Nephron progenitor cell (in vitro differentiated cells): ENCODE results near the gene CTTNBP2.

Experiments
- DNase-seq: peaks from one replicate; pipeline ENCODE4 v3.0.0; 2021
- H3K27ac Mint-ChIP-seq: 2 replicates; pipeline ENCODE4 v1.8.0; 2021; ENCODE audit warnings: mild to moderate bottlenecking, moderate library complexity, mixed read lengths
- H3K27me3 Mint-ChIP-seq: 2 replicates; pipeline ENCODE4 v1.8.0; 2021; ENCODE audit warnings: mild to moderate bottlenecking, low read depth, mixed read lengths; ENCODE audit not compliant: poor library complexity
- H3K36me3 Mint-ChIP-seq: 2 replicates; pipeline ENCODE4 v1.8.0; 2021; ENCODE audit warnings: low read depth, mixed read lengths
- H3K4me1 Mint-ChIP-seq: 2 replicates; pipeline ENCODE4 v1.8.0; 2021; ENCODE audit warnings: mixed read lengths
- H3K4me3 Mint-ChIP-seq: 2 replicates; pipeline ENCODE4 v1.8.0; 2021; ENCODE audit warnings: mild to moderate bottlenecking, moderate library complexity, mixed read lengths
- H3K9me3 Mint-ChIP-seq: 2 replicates; pipeline ENCODE4 v1.8.0; 2021; ENCODE audit warnings: mild to moderate bottlenecking, moderate library complexity, mixed read lengths
- CTCF ChIP-seq: fragments of 200-600 bp; sonication (generic); IDR thresholded peaks from 2 replicates; pipeline ENCODE4 v1.5.0; 2021; ENCODE audit warnings: antibody characterized with exemption

The CTTNBP2 gene

GRCh38 chr7:117769085-117769484, 104.2 kb downstream of the CTTNBP2 start:
- no peak overlapping the region for H3K4me3 Mint-ChIP-seq
- TF ChIP-seq CTCF, result no peak
- peaks cover 55% of the 10 kb centered on the region for H3K36me3 Mint-ChIP-seq
- H3K4me1 Mint-ChIP-seq, result no peaks in the 10 kb centered on the region
- DNase-seq, result no peak
- no peaks in the 10 kb centered on the region for H3K9me3 Mint-ChIP-seq
- H3K27me3 Mint-ChIP-seq, result no peaks in the 10 kb centered on the region
- no peak overlapping the region for H3K27ac Mint-ChIP-seq

GRCh38 chr7:117767951-117768350, 105.3 kb downstream of the CTTNBP2 start:
- DNase-seq, result no peak
- TF ChIP-seq CTCF, result no peak
- no peak overlapping the region for H3K27ac Mint-ChIP-seq
- H3K27me3 Mint-ChIP-seq, result no peaks in the 10 kb centered on the region
- peaks cover 48% of the 10 kb centered on the region for H3K36me3 Mint-ChIP-seq
- no peaks in the 10 kb centered on the region for H3K9me3 Mint-ChIP-seq
- no peak overlapping the region for H3K4me3 Mint-ChIP-seq
- H3K4me1 Mint-ChIP-seq, result no peaks in the 10 kb centered on the region

GRCh38 chr7:117766913-117767312, 106.3 kb downstream of the CTTNBP2 start:
- no peak for DNase-seq

GRCh38 chr7:117764031-117764430, 109.2 kb downstream of the CTTNBP2 start:
- DNase-seq, result no peak
- Mint-ChIP-seq H3K4me3 (no peak overlapping the region), H3K36me3 (peaks cover 47% of the 10 kb centered on the region)

More at GRCh38 chr7:117766913-117767312, 106.3 kb downstream of the CTTNBP2 start:
- Mint-ChIP-seq H3K9me3 (no peaks in the 10 kb centered on the region), H3K4me1 (no peaks in the 10 kb centered on the region), H3K27me3 (no peaks in the 10 kb centered on the region), H3K27ac (no peak overlapping the region), H3K4me3 (no peak overlapping the region), H3K36me3 (peaks cover 47% of the 10 kb centered on the region)
- TF ChIP-seq CTCF, result no peak

GRCh38 chr7:117762055-117762454, 111.2 kb downstream of the CTTNBP2 start:
- no peak for TF ChIP-seq CTCF
- Mint-ChIP-seq H3K9me3 (no peaks in the 10 kb centered on the region), H3K27me3 (no peaks in the 10 kb centered on the region), H3K36me3 (peaks cover 47% of the 10 kb centered on the region), H3K27ac (peak overlapping the region; percentile 7), H3K4me3 (no peak overlapping the region), H3K4me1 (no peaks in the 10 kb centered on the region)
- no peak for DNase-seq

More at GRCh38 chr7:117764031-117764430, 109.2 kb downstream of the CTTNBP2 start:
- H3K4me1 Mint-ChIP-seq, result no peaks in the 10 kb centered on the region
- H3K27me3 Mint-ChIP-seq, result no peaks in the 10 kb centered on the region
- no peak for TF ChIP-seq CTCF
- no peak overlapping the region for H3K27ac Mint-ChIP-seq
- H3K9me3 Mint-ChIP-seq, result no peaks in the 10 kb centered on the region

GRCh38 chr7:117759950-117760640, 113.1 kb downstream of the CTTNBP2 start:
- peaks cover 57% of the 10 kb centered on the region for H3K36me3 Mint-ChIP-seq
- H3K4me1 Mint-ChIP-seq, result no peaks in the 10 kb centered on the region
- no peak for DNase-seq

More at GRCh38 chr7:117759950-117760640, 113.1 kb downstream of the CTTNBP2 start:
- no peak overlapping the region for H3K27ac Mint-ChIP-seq
- no peaks in the 10 kb centered on the region for H3K9me3 Mint-ChIP-seq
- TF ChIP-seq CTCF, result no peak
- no peak overlapping the region for H3K4me3 Mint-ChIP-seq
- H3K27me3 Mint-ChIP-seq, result peaks cover under 1% of the 10 kb centered on the region
